Cardiac muscle cell (in vitro differentiated cells and primary cell): ENCODE results near the gene MACROD2. TPM values are rescaled to one million over a fixed set of nuclear protein-coding genes. Genes with fewer than 3 reads are reported as not detected.

Experiments used
- DNase-seq, 2 donors: peaks; one replicate each; pipeline versions ENCODE4 v3.0.0 to v3.0.0-alpha.2; 2010 to 2017; ENCODE audit warnings: low read depth in 1 of 2, low spot score in 1 of 2
- H3K27ac ChIP-seq: fragments of 200-600 bp; sonication (generic); 2 replicates; pipeline ENCODE4 v1.5.1; 2016
- H3K27me3 ChIP-seq: fragments of 200-600 bp; sonication (generic); 2 replicates; pipeline ENCODE4 v1.6.0; 2016; ENCODE audit warnings: control low read depth
- H3K36me3 ChIP-seq: fragments of 200-600 bp; sonication (generic); 2 replicates; pipeline ENCODE4 v1.5.1; 2016; ENCODE audit warnings: control low read depth
- H3K4me1 ChIP-seq: fragments of 200-600 bp; sonication (generic); 2 replicates; pipeline ENCODE4 v1.8.1; 2017; ENCODE audit warnings: low read depth, mild to moderate bottlenecking, mixed run types
- H3K4me3 ChIP-seq: fragments of 200-600 bp; sonication (generic); 2 replicates; pipeline ENCODE4 v1.5.1; 2016; ENCODE audit warnings: mild to moderate bottlenecking
- H3K9me3 ChIP-seq: fragments of 200-600 bp; sonication (generic); 2 replicates; pipeline ENCODE4 v1.5.1; 2017; ENCODE audit warnings: low read depth, mild to moderate bottlenecking, control low read depth
- polyA plus RNA-seq: library from polyadenylated mRNA; unstranded; fragments of >200 nt; fragmentation: Nextera tagmentation; extraction: Ambion mirVana; gene quantifications from 2 replicates; pipeline ENCODE4 v1.2.1, GENCODE V29; 2016
- total RNA-seq: library from RNA; depleted of rRNA; stranded (reverse); fragments of >200 nt; gene quantifications from 2 replicates; pipeline ENCODE4 v1.2.3, GENCODE V29; 2016
- TF ChIP-seq, protein P1 (sequence below): IDR thresholded peaks from 2 replicates; pipeline ENCODE4 v1.5.1; 2012; ENCODE audit warnings: low read depth, mild to moderate bottlenecking, low read length

Gene MACROD2
- total and polyA plus RNA-seq, 2 experiments from 2014 or later, result 9.3 to 14.4 TPM

DNA sequence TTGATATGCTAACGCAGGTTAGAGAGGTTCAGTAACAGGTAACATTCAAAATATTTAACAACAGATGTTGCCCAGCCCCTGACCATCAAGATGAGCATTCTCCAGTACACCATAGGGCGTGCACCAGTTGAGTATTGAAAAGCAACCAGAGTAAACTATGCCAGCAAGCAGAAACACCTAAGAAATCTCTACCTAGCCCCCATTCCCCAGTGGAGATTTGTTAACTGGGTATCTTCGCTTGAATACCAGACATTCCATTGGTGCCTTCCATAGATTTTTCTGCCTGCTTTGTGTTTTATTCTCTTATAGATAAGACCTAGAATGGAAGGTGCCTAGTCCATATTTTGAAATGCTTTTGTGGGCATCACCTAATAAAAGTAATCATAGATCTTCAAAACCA is 1954.1 kb downstream of the MACROD2 start:
- TF ChIP-seq, protein P1, sequence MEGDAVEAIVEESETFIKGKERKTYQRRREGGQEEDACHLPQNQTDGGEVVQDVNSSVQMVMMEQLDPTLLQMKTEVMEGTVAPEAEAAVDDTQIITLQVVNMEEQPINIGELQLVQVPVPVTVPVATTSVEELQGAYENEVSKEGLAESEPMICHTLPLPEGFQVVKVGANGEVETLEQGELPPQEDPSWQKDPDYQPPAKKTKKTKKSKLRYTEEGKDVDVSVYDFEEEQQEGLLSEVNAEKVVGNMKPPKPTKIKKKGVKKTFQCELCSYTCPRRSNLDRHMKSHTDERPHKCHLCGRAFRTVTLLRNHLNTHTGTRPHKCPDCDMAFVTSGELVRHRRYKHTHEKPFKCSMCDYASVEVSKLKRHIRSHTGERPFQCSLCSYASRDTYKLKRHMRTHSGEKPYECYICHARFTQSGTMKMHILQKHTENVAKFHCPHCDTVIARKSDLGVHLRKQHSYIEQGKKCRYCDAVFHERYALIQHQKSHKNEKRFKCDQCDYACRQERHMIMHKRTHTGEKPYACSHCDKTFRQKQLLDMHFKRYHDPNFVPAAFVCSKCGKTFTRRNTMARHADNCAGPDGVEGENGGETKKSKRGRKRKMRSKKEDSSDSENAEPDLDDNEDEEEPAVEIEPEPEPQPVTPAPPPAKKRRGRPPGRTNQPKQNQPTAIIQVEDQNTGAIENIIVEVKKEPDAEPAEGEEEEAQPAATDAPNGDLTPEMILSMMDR, result no peak

DNA sequence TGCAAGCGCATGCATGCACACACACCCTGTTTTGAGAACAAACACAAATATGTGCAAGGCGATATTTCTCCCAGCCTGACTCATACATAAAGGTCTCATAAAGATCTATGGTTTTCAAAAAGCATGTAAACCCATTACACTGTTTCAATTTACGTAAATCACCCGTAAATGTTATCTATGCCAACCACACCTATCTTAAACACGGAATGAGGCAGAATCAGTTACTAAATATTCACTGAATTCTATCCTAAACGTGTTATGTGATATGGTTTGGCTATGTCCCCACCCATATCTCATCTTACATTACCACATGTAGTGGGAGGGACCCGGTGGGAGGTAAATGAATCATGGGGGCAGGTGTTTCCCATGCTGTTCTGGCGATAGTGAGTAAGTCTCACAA is 1956.3 kb downstream of the MACROD2 start:
- Histone ChIP-seq H3K4me3 (no peak overlapping the region), H3K4me1 (no peaks in the 10 kb centered on the region), H3K27ac (no peak overlapping the region), H3K27me3 (no peaks in the 10 kb centered on the region), H3K36me3 (no peaks in the 10 kb centered on the region), H3K9me3 (no peaks in the 10 kb centered on the region)
- TF ChIP-seq, protein P1, result no peak
- no peak for DNase-seq

More for the DNA sequence above, 1954.1 kb downstream of the MACROD2 start:
- Histone ChIP-seq H3K4me3 (no peak overlapping the region), H3K36me3 (no peaks in the 10 kb centered on the region), H3K9me3 (no peaks in the 10 kb centered on the region), H3K27ac (no peak overlapping the region), H3K27me3 (no peaks in the 10 kb centered on the region), H3K4me1 (no peaks in the 10 kb centered on the region)
- no peak for DNase-seq

DNA sequence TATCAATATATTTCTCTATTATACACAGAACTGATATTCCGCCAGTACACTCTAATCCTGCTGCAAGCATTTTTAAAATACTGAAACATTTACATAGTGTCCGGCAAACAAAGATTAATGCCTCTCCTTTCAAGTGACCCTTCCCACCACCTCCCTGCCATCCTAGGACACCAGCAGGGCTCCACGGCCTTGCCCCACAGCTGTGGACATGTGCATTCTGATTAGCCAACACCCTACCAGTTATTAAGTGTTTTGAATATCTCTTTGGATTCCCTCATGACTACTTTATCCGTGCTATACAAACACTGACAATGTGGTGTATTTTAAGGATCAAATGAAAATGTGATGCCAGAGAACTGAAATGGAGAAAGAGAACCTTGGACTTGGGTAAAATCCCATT is 1962.8 kb downstream of the MACROD2 start:
- H3K4me3 ChIP-seq, result no peak overlapping the region
- TF ChIP-seq, protein P1, result no peak
- no peak for DNase-seq

DNA sequence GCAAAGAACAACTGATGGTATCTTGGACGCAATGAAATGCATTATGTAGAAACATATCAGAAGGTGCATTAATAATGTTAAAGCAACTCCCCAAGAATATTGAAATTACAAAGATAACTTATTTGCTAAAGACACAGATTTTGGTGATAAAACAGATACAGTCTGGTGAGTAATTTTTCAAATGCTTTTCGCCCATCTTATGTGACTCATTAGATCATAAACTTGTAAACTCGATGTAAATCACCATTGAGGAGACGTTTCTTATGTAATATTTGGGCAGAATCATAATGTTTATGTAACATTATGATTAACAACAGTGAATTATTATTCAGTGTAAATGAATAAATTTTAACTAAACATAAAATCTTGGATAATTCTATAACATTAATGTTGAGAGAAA is 1969.8 kb downstream of the MACROD2 start:
- Histone ChIP-seq H3K27ac (no peak overlapping the region), H3K4me1 (no peaks in the 10 kb centered on the region), H3K4me3 (no peak overlapping the region), H3K9me3 (no peaks in the 10 kb centered on the region), H3K27me3 (no peaks in the 10 kb centered on the region), H3K36me3 (no peaks in the 10 kb centered on the region)
- TF ChIP-seq, protein P1, result no peak
- DNase-seq, result no peak

More for the DNA sequence above, 1962.8 kb downstream of the MACROD2 start:
- H3K36me3 ChIP-seq, result no peaks in the 10 kb centered on the region
- no peaks in the 10 kb centered on the region for H3K9me3 ChIP-seq
- no peaks in the 10 kb centered on the region for H3K27me3 ChIP-seq
- no peaks in the 10 kb centered on the region for H3K4me1 ChIP-seq
- no peak overlapping the region for H3K27ac ChIP-seq

DNA sequence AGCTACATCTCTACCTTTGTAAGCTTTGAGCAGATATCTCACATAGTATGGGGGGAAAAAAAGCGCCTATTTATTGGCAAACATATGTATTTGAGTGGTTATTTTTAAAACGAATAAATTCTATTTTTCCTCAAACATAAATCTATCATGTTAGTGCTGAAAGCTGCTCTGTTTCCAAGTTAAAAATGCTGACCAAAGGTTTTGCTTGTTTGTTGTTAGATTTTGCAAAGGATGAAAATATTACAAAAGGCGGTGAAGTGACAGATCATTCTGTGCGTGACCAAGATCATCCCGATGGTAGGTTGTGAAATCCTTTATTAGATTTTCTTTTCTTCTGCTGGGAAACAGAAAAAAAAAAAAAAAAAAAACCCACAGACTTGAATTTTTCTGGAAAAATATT is 1972.0 kb downstream of the MACROD2 start:
- Histone ChIP-seq H3K27ac (no peak overlapping the region), H3K4me3 (no peak overlapping the region), H3K36me3 (no peaks in the 10 kb centered on the region), H3K4me1 (no peaks in the 10 kb centered on the region), H3K27me3 (no peaks in the 10 kb centered on the region), H3K9me3 (no peaks in the 10 kb centered on the region)
- TF ChIP-seq, protein P1, result no peak
- DNase-seq, result no peak

DNA sequence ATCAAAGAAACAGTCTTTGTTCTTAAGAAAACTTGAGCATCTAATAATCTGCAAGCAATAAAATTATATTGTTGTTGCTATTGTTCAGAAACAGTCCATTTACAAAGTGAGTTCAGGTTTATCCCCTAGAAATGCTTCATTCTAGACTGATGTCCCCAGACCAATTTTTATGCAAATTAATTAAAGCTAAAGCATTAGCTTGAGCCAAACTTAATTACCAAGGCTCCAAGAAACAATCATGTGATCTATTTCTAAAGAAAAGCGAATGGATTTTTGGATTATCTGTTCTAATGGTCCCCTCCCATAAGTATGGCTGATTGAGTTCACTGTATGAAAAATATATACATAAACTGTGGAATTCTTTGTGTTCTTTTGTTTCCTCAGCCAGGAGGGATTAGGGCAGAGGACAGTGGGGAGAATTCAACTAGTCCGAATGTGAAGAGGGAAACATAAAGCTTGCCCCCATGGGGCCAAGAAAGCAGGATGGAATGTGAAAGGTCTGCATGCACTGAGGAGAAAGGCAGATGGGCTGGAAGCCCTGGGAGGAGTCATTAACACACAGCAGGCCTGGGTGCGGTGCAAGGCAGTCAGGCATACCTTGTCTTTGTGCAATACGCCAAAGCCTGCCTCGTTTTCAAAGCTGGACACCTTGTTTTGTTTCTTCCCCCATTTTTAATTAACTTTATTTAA is 1980.9 kb downstream of the MACROD2 start:
- TF ChIP-seq, protein P1, result no peak
- Histone ChIP-seq H3K4me1 (no peaks in the 10 kb centered on the region), H3K27me3 (no peaks in the 10 kb centered on the region), H3K36me3 (no peaks in the 10 kb centered on the region), H3K9me3 (no peaks in the 10 kb centered on the region), H3K4me3 (no peak overlapping the region), H3K27ac (no peak overlapping the region)
- no peak for DNase-seq
